Upper lobe of left lung (tissue), 4 donors: ENCODE measurements around the gene ANO1.

Experiments
- CTCF ChIP-seq, 6 experiments: fragments of 450-650 bp in 4 of 6; fragments of 200-600 bp in 2 of 6; sonication (generic) in 2 of 6; IDR thresholded peaks; one replicate each; pipeline ENCODE4 v1.5.1; 2016 to 2019; ENCODE audit warnings: antibody characterized with exemption in 6 of 6
- EP300 ChIP-seq, 4 donors: sonication (generic); formaldehyde crosslinking; IDR thresholded peaks; one replicate each; pipeline ENCODE4 v1.5.1; 2017; ENCODE audit warnings: antibody characterized with exemption in 4 of 4, control low read depth in 2 of 4
- POLR2A ChIP-seq, 4 donors: fragments of 450-650 bp; IDR thresholded peaks; one replicate each; pipeline ENCODE4 v1.5.1; 2016 to 2017; ENCODE audit warnings: antibody characterized with exemption in 4 of 4, mild to moderate bottlenecking in 2 of 4

DNA sequence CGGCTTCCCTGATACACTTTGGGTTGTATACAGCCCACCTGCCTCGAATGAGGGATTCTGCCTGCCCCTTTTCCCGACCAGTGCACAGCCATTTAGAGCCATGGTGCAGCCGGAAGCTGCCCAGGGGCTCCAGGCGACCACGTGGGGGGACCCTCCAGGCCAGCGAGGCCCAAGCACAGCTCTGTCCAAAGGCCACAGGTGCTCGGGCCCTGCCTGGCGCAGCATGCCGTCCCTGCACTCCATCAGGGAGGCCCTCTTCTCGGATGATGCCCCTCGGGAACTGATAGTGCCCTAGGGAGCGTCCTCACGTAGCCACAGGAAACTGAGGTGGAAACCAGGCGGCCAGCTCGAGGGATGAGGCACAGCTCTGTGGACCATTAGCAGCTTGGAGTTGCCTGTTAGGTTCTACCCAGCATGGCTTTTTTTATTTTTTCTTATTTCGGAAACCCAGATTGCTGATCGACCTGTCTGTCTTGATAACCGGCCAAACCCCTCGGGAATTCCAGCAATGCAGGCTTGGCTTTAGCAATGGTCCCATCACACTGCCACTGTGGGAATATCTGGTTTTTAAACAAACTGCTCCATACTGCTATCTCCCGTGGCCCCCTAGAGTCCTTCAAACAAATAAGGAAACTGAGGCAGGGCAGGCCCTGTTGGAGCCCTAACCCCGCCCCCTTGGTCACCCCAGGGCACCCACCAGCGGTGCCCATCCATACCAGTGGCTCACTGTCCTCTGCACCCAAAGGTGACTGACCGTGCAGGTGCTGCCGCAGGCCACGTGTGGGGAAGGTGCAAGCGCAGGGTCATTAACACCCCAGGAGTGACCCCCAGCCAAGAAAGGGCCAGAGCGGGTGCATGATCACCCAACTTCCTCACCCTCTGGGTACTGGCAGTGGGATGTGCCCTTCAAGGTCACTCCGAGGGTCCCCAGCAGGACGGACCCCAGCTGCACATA is 8.0 kb downstream of the ANO1 start:
- TF ChIP-seq CTCF (IDR thresholded peaks at IDR 0.05) (no peak), POLR2A (IDR thresholded peaks at IDR 0.05) (no peak), EP300 (IDR thresholded peaks at IDR 0.05) (no peak)
